Endothelial cell of umbilical vein (primary cell): ENCODE measurements around the gene ANGPTL7.

Experiments used
- CTCF ChIP-seq, 2 donors: IDR thresholded peaks; 1 replicate in 1 of 2; 2 replicates in 1 of 2; pipeline ENCODE4 v1.5.1; 2011; ENCODE audit warnings: low read length in 2 of 2, mild to moderate bottlenecking in 2 of 2, moderate library complexity in 2 of 2, control low read depth in 1 of 2, inconsistent platforms in 1 of 2, low read depth in 1 of 2; ENCODE audit not compliant: insufficient read depth in 1 of 2; ENCODE audit errors: extremely low read depth in 1 of 2
- EZH2 ChIP-seq: IDR thresholded peaks from 2 replicates; pipeline ENCODE4 v1.6.1; 2012; ENCODE audit warnings: borderline replicate concordance, low read depth, mild to moderate bottlenecking, moderate library complexity, low read length, inconsistent platforms; ENCODE audit not compliant: severe bottlenecking
- FOS ChIP-seq: IDR thresholded peaks from 2 replicates; pipeline ENCODE4 v1.6.1; 2011; ENCODE audit warnings: mild to moderate bottlenecking, low read length, moderate library complexity, borderline replicate concordance; ENCODE audit not compliant: insufficient read depth
- GATA2 ChIP-seq: IDR thresholded peaks from 2 replicates; pipeline ENCODE4 v1.7.0; 2011; ENCODE audit warnings: low read depth, mild to moderate bottlenecking, moderate library complexity, mixed read lengths, low read length; ENCODE audit not compliant: insufficient read length, insufficient read depth
- JUN ChIP-seq: IDR thresholded peaks from 2 replicates; pipeline ENCODE4 v1.6.1; 2011; ENCODE audit warnings: borderline replicate concordance, low read depth; ENCODE audit not compliant: insufficient read length, insufficient read depth
- MAX ChIP-seq: IDR thresholded peaks from 2 replicates; pipeline ENCODE4 v1.6.1; 2011; ENCODE audit not compliant: insufficient read depth, insufficient read length
- MYC ChIP-seq: IDR thresholded peaks from one replicate; pipeline ENCODE4 v1.6.1; 2011; ENCODE audit warnings: mild to moderate bottlenecking, low read depth, low read length
- POLR2A ChIP-seq: IDR thresholded peaks from 2 replicates; pipeline ENCODE4 v1.6.1; 2012; ENCODE audit warnings: low read depth, mild to moderate bottlenecking, control low read depth, low read length
- POLR2AphosphoS5 ChIP-seq: IDR thresholded peaks from 2 replicates; pipeline ENCODE4 v1.6.1; 2012; ENCODE audit warnings: low read depth, mild to moderate bottlenecking, control low read depth, low read length, moderate library complexity; ENCODE audit not compliant: insufficient read depth

GRCh38 chr1:11198257-11198656, 9.1 kb downstream of the ANGPTL7 start:
- TF ChIP-seq POLR2A (no peak), POLR2AphosphoS5 (no peak), CTCF (IDR thresholded peaks at IDR 0.05; ENCODE audit: extremely low read depth in 1 of 2, insufficient read depth in 1 of 2, low read depth in 1 of 2, low read length in 2 of 2) (no peak), MAX (no peak), EZH2 (no peak), MYC (no peak), JUN (no peak), FOS (no peak), GATA2 (no peak)
